Liver (tissue), 9 donors: Measurements from ENCODE around the gene DOK5. TPM values are rescaled to one million over a fixed set of nuclear protein-coding genes. Genes with fewer than 3 reads are reported as not detected.

ENCODE experiments used
- DNase-seq: peaks from one replicate; pipeline ENCODE4 v3.0.0-alpha.2; 2017; ENCODE audit warnings: low spot score
- H3K27ac ChIP-seq, 2 donors: one replicate each; pipeline ENCODE4 v1.7.0; 2013; ENCODE audit warnings: inconsistent platforms in 2 of 2, low read length in 2 of 2, control low read depth in 1 of 2, low read depth in 1 of 2, mild to moderate bottlenecking in 1 of 2
- H3K27me3 ChIP-seq, 4 donors: one replicate each; pipeline versions ENCODE4 v1.6.1 to v1.7.0; 2013; ENCODE audit warnings: low read length in 3 of 4, inconsistent platforms in 1 of 4, mild to moderate bottlenecking in 1 of 4, moderate library complexity in 1 of 4; ENCODE audit not compliant: control insufficient read depth in 4 of 4, insufficient read depth in 4 of 4
- H3K36me3 ChIP-seq, 4 donors: one replicate each; pipeline versions ENCODE4 v1.6.1 to v1.7.0; 2013; ENCODE audit warnings: low read length in 3 of 4, mild to moderate bottlenecking in 3 of 4, low read depth in 1 of 4, moderate library complexity in 1 of 4; ENCODE audit not compliant: control insufficient read depth in 4 of 4, insufficient read depth in 3 of 4
- H3K4me1 ChIP-seq, 4 donors: one replicate each; pipeline versions ENCODE4 v1.6.1 to v1.7.0; 2013; ENCODE audit warnings: low read length in 3 of 4, mild to moderate bottlenecking in 3 of 4, moderate library complexity in 1 of 4; ENCODE audit not compliant: control insufficient read depth in 4 of 4, insufficient read depth in 4 of 4
- H3K4me3 ChIP-seq, 3 donors: one replicate each; pipeline versions ENCODE4 v1.6.1 to v1.7.0; 2013; ENCODE audit warnings: low read length in 3 of 3, control low read depth in 1 of 3, low read depth in 1 of 3, mild to moderate bottlenecking in 1 of 3
- H3K9ac ChIP-seq, 2 donors: one replicate each; pipeline ENCODE4 v1.7.0; 2013; ENCODE audit warnings: low read length in 2 of 2, mild to moderate bottlenecking in 2 of 2, moderate library complexity in 2 of 2, control low read depth in 1 of 2, low read depth in 1 of 2
- H3K9me3 ChIP-seq, 4 donors: one replicate each; pipeline versions ENCODE4 v1.6.1 to v1.7.0; 2013; ENCODE audit warnings: low read length in 3 of 4; ENCODE audit not compliant: control insufficient read depth in 4 of 4
- ATF3 ChIP-seq: IDR thresholded peaks from 2 replicates; pipeline ENCODE4 v1.6.1; 2016; ENCODE audit warnings: antibody characterized with exemption
- CTCF ChIP-seq: fragments of 150-350 bp; IDR thresholded peaks from 2 replicates; pipeline ENCODE4 v1.5.1; 2017; ENCODE audit warnings: improper control_type of control experiment, low read depth, low read length; ENCODE audit not compliant: missing input control
- FOXA1 ChIP-seq: IDR thresholded peaks from 2 replicates; pipeline ENCODE4 v1.6.1; 2016; ENCODE audit warnings: antibody characterized with exemption
- FOXA2 ChIP-seq: IDR thresholded peaks from 2 replicates; pipeline ENCODE4 v1.6.1; 2016; ENCODE audit warnings: antibody characterized with exemption
- GABPA ChIP-seq, 2 donors: IDR thresholded peaks in 1 of 2; conservative IDR thresholded peaks in 1 of 2; 2 replicates each; pipeline ENCODE4 v1.6.1; 2016; ENCODE audit warnings: antibody characterized with exemption in 2 of 2, mild to moderate bottlenecking in 1 of 2, moderate library complexity in 1 of 2
- HNF4A ChIP-seq, 2 donors: conservative IDR thresholded peaks; 2 replicates each; pipeline ENCODE4 v1.6.1; 2016; ENCODE audit warnings: antibody characterized with exemption in 2 of 2, mild to moderate bottlenecking in 2 of 2
- HNF4G ChIP-seq: IDR thresholded peaks from 2 replicates; pipeline ENCODE4 v1.6.1; 2016; ENCODE audit warnings: antibody characterized with exemption
- NR2F2 ChIP-seq: IDR thresholded peaks from 2 replicates; pipeline ENCODE4 v1.6.1; 2016; ENCODE audit warnings: antibody characterized with exemption
- RAD21 ChIP-seq, 2 donors: IDR thresholded peaks; 2 replicates each; pipeline ENCODE4 v1.6.1; 2016; ENCODE audit warnings: antibody characterized with exemption in 2 of 2, mild to moderate bottlenecking in 2 of 2
- REST ChIP-seq: IDR thresholded peaks from 2 replicates; pipeline ENCODE4 v1.6.1; 2016; ENCODE audit warnings: antibody characterized with exemption, mild to moderate bottlenecking
- RXRA ChIP-seq, 2 donors: IDR thresholded peaks; 2 replicates each; pipeline ENCODE4 v1.6.1; 2017 to 2018; ENCODE audit warnings: antibody characterized with exemption in 2 of 2, mild to moderate bottlenecking in 1 of 2
- SP1 ChIP-seq: IDR thresholded peaks from 2 replicates; pipeline ENCODE4 v1.6.1; 2018; ENCODE audit warnings: antibody characterized with exemption, mild to moderate bottlenecking
- TAF1 ChIP-seq: conservative IDR thresholded peaks from 2 replicates; pipeline ENCODE4 v1.6.1; 2016; ENCODE audit warnings: antibody characterized with exemption, mild to moderate bottlenecking
- YY1 ChIP-seq: IDR thresholded peaks from 2 replicates; pipeline ENCODE4 v1.6.1; 2016; ENCODE audit warnings: antibody characterized with exemption, mild to moderate bottlenecking
- ZBTB33 ChIP-seq: IDR thresholded peaks from 2 replicates; pipeline ENCODE4 v1.6.1; 2016; ENCODE audit warnings: antibody characterized with exemption
- WGBS: extraction: QIAGEN DNeasy Blood & Tissue Kit; methylation state at CpG from one replicate; pipeline ENCODE4 v1.1.7; 2013; 5-methylcytosine and 5-hydroxymethylcytosine counted together
- polyA plus RNA-seq, 2 donors: library from polyadenylated mRNA; stranded (reverse) in 1 of 2; unstranded in 1 of 2; fragments of 200-250 nt in 1 of 2; fragments of >200 nt in 1 of 2; fragmentation: Nextera tagmentation in 1 of 2; extraction: Ambion mirVana in 1 of 2; gene quantifications; one replicate each; pipeline versions ENCODE4 v1.2.1 to v1.2.3, GENCODE V29; 2013 to 2015
- total RNA-seq, 2 donors: library from RNA; depleted of rRNA; stranded (reverse); fragments of >200 nt; gene quantifications; one replicate each; pipeline ENCODE4 v1.2.3, GENCODE V29; 2014
- donor health status: healthy.
- donor health status: healthy.
- donor health status: healthy.
- donor health status: healthy.
- donor health status: healthy.

DOK5 gene
- total and polyA plus RNA-seq, 4 donors = 0.05 to 0.16 (median 0.09) TPM

DNA sequence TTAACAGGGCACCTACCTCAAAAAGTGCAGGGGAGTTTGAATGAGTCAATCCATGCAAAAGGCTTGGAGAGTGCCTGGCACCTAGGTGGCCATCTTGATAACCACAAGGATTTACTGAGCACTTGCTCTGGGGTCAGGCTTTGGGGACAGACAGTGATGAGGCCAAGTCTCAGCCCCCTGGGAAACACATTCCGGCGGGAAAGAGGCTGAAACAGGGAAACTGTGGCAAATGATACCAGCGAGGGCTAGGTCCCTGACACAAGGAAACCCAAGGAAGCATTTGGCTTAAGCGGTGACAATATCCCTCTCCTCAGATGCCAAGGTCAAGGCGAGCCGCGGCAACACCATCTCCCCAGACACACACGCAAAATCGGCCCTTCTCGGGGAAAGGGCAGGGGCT lies 527 bp upstream of the DOK5 start (continued):
- TF ChIP-seq RAD21 (IDR thresholded peaks at IDR 0.05) (no peak), HNF4G (no peak), RXRA (IDR thresholded peaks at IDR 0.05) (no peak), CTCF (no peak), GABPA (IDR thresholded peaks at IDR 0.05 in 1 of 2, conservative IDR thresholded peaks at IDR 0.05 in 1 of 2) (no peak), TAF1 (no peak)

GRCh38 chr20:54476169-54477009 lies 996 bp downstream of the DOK5 start:
- H3K9me3 ChIP-seq = peaks cover 0 to 3% (median 0%) of the 10 kb centered on the region in 4 donors
- 5% methylated on average over 32 of the region's 32 CpGs for WGBS
- no peak for DNase-seq
- no peak overlapping the region for H3K9ac ChIP-seq
- H3K27me3 ChIP-seq = peaks cover 3 to 29% (median 11%) of the 10 kb centered on the region in 4 donors
- TF ChIP-seq SP1 (no peak), ZBTB33 (no peak), TAF1 (no peak), FOXA1 (no peak), ATF3 (no peak), YY1 (no peak)
- peak overlapping the region in 2 of 3 donors; percentile 29 to 43 for H3K4me3 ChIP-seq
- no peak overlapping the region for H3K27ac ChIP-seq
- H3K4me1 ChIP-seq = peaks cover 0 to 9% (median 5%) of the 10 kb centered on the region in 4 donors
- no peaks in the 10 kb centered on the region for H3K36me3 ChIP-seq

DNA sequence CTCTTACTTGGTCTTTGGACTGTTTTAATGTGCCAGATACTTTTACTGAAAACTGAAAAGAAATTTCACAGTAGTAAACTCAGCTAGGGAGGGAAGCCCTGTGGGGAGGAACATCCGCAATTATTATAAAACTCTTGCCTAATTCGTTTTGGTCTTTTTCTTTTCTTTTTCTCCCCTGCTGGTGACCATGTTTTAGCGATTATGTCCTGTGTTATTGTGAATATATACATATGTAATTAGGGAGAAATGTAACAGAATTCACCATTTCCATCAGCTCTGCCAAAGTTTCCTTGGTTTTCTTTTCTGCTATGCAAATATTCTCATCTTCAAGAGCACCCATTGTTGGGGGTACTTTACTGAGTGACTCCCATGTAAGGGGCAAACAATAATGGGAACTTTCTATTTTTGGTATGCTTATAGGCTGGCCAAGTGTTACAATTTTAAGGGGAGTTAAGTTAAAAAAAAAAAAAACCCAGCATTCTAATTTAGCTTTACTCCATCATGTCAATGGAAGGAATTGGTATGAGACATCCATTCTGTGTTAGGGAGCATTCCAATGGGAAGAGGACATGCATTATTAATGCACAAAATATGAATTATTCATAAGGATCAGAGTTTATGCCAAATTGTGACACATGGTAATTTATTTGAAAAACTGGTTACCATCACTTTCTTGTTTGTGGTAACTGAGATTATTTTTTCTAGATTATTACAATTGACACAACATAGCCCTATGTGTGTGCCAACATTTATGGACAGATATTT lies 2.0 kb downstream of the DOK5 start:
- Histone ChIP-seq H3K27me3 (peaks cover 3 to 29% (median 11%) of the 10 kb centered on the region in 4 donors), H3K36me3 (no peaks in the 10 kb centered on the region), H3K4me3 (no peak overlapping the region), H3K4me1 (peaks cover 0 to 9% (median 5%) of the 10 kb centered on the region in 4 donors), H3K9me3 (peaks cover 0 to 3% (median 0%) of the 10 kb centered on the region in 4 donors), H3K9ac (no peak overlapping the region), H3K27ac (no peak overlapping the region)
- DNase-seq = no peak
- WGBS = 29% methylated on average over 3 of the region's 3 CpGs
- TF ChIP-seq RXRA (IDR thresholded peaks at IDR 0.05) = no peak
- TF ChIP-seq CTCF = no peak
- TF ChIP-seq HNF4A (conservative IDR thresholded peaks at IDR 0.05) = no peak
- no peak for TF ChIP-seq HNF4G
- no peak for TF ChIP-seq REST
- TF ChIP-seq GABPA (IDR thresholded peaks at IDR 0.05 in 1 of 2, conservative IDR thresholded peaks at IDR 0.05 in 1 of 2) = no peak
- no peak for TF ChIP-seq ZBTB33
- no peak for TF ChIP-seq FOXA2
- TF ChIP-seq NR2F2 = no peak
